Measurements from ENCODE around the gene RAB20. TPM values are rescaled to one million over a fixed set of nuclear protein-coding genes. Genes with fewer than 3 reads are reported as not detected.

Gene RAB20
- total and polyA plus RNA-seq, 2 donors (not counting 1 experiment from before 2014, with no cell fraction given) = 2.4 to 4.6 TPM

DNA sequence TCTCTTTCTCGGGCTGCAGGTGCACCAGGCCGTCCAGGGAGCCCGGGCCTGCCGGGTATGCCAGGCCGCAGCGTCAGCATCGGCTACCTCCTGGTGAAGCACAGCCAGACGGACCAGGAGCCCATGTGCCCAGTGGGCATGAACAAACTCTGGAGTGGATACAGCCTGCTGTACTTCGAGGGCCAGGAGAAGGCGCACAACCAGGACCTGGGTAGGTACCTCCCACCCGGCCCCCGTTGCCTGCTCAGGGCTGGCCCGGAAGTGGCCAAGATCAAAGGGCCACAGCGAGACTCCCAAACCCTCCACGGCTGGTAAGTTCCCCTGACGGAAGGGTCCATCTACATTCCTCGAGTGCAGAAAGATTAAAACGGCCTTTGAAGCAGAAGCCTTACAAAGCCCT is 55.1 kb downstream of the RAB20 start:
- no peak for DNase-seq
- Mint-ChIP-seq H3K4me3 (no peak overlapping the region), H3K9me3 (ENCODE audit: insufficient read depth) (no peaks in the 10 kb centered on the region), H3K4me1 (peaks cover 4% of the 10 kb centered on the region), H3K27me3 (peaks cover 9% of the 10 kb centered on the region), H3K27ac (no peak overlapping the region)
- Histone ChIP-seq H3K79me2 (ENCODE audit: control insufficient read depth, insufficient read depth, low read length) (no peaks in the 10 kb centered on the region), H3K9ac (ENCODE audit: low read length) (no peak overlapping the region), H3K4me3 (ENCODE audit: control extremely low read depth in 1 of 5, extremely low read depth in 1 of 5, insufficient read depth in 1 of 5, low read depth in 2 of 5, low read length in 4 of 5) (no peak overlapping the region), H3K9me3 (ENCODE audit: control extremely low read depth in 1 of 3, control insufficient read depth in 2 of 3, insufficient read depth in 1 of 3, low read length in 2 of 3) (no peaks in the 10 kb centered on the region), H3K36me3 (replicated peaks in 1 of 2; ENCODE audit: control extremely low read depth in 1 of 2, control insufficient read depth in 1 of 2, extremely low read depth in 1 of 2, insufficient read depth in 2 of 2, low read length in 1 of 2) (no peaks in the 10 kb centered on the region), H2AFZ (ENCODE audit: insufficient read depth, low read depth, low read length, poor library complexity, severe bottlenecking) (no peak overlapping the region), H3K4me1 (ENCODE audit: control insufficient read depth in 2 of 2, insufficient read depth in 2 of 2, low read length in 2 of 2) (no peaks in the 10 kb centered on the region), H3K4me2 (replicated peaks; ENCODE audit: low read depth, low read length, poor library complexity, severe bottlenecking) (no peak overlapping the region), H4K20me1 (ENCODE audit: control insufficient read depth, insufficient read depth, low read length, poor library complexity, severe bottlenecking) (no peaks in the 10 kb centered on the region), H3K27ac (ENCODE audit: low read length in 2 of 2) (no peak overlapping the region), H3K27me3 (replicated peaks in 1 of 4; ENCODE audit: control extremely low read depth in 1 of 4, control insufficient read depth in 3 of 4, insufficient read depth in 4 of 4, low read length in 3 of 4) (no peaks in the 10 kb centered on the region)
- 96% methylated on average over 18 of the region's 18 CpGs for WGBS (ENCODE audit: insufficient coverage)
- TF ChIP-seq, protein P1, sequence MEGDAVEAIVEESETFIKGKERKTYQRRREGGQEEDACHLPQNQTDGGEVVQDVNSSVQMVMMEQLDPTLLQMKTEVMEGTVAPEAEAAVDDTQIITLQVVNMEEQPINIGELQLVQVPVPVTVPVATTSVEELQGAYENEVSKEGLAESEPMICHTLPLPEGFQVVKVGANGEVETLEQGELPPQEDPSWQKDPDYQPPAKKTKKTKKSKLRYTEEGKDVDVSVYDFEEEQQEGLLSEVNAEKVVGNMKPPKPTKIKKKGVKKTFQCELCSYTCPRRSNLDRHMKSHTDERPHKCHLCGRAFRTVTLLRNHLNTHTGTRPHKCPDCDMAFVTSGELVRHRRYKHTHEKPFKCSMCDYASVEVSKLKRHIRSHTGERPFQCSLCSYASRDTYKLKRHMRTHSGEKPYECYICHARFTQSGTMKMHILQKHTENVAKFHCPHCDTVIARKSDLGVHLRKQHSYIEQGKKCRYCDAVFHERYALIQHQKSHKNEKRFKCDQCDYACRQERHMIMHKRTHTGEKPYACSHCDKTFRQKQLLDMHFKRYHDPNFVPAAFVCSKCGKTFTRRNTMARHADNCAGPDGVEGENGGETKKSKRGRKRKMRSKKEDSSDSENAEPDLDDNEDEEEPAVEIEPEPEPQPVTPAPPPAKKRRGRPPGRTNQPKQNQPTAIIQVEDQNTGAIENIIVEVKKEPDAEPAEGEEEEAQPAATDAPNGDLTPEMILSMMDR (IDR thresholded peaks at IDR 0.05) = no peak
- CTCF ChIA-PET = no interaction called here
- no peak for ATAC-seq (ENCODE audit: low read depth)
- intact Hi-C loops (cut with micrococcal nuclease) = no loop called here
- POLR2A ChIA-PET = no interaction called here

DNA sequence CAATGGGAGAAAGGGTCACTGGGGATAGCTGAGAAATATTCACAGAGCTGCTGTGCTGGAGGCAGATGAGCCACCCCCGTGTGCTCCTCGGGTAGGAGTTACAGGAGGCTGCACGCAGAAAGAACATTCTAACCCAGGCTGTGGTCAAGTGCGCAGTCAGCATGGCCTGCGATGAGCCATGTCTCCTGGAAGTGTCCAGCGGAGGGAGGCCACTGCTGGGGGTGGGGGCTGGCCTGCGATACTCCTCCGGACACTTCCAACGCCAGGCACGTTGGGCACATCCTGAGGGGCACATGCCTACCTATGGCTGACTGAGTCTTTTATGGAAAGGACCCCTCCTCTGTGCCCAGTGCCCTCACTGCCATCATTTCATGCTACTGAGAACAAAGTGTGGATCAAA is 55.9 kb downstream of the RAB20 start:
- no peak overlapping the region for H3K9ac ChIP-seq (ENCODE audit: low read length)
- TF ChIP-seq, protein P1 (IDR thresholded peaks at IDR 0.05) = no peak
- no peak for TF ChIP-seq EZH2 (IDR thresholded peaks at IDR 0.05; ENCODE audit: borderline replicate concordance, insufficient read depth, low read depth, low read length, poor library complexity, severe bottlenecking)
- peaks cover 4% of the 10 kb centered on the region for H3K4me1 Mint-ChIP-seq

More for the DNA sequence above, 55.9 kb downstream of the RAB20 start:
- Histone ChIP-seq H4K20me1 (ENCODE audit: control insufficient read depth, insufficient read depth, low read length, poor library complexity, severe bottlenecking) (no peaks in the 10 kb centered on the region), H3K9me3 (ENCODE audit: control extremely low read depth in 1 of 3, control insufficient read depth in 2 of 3, insufficient read depth in 1 of 3, low read length in 2 of 3) (peaks cover 0 to 6% (median 1%) of the 10 kb centered on the region in 3 donors), H3K36me3 (replicated peaks in 1 of 2; ENCODE audit: control extremely low read depth in 1 of 2, control insufficient read depth in 1 of 2, extremely low read depth in 1 of 2, insufficient read depth in 2 of 2, low read length in 1 of 2) (no peaks in the 10 kb centered on the region), H3K4me1 (ENCODE audit: control insufficient read depth in 2 of 2, insufficient read depth in 2 of 2, low read length in 2 of 2) (no peaks in the 10 kb centered on the region), H3K79me2 (ENCODE audit: control insufficient read depth, insufficient read depth, low read length) (no peaks in the 10 kb centered on the region), H3K4me2 (replicated peaks; ENCODE audit: low read depth, low read length, poor library complexity, severe bottlenecking) (no peak overlapping the region), H2AFZ (ENCODE audit: insufficient read depth, low read depth, low read length, poor library complexity, severe bottlenecking) (no peak overlapping the region), H3K4me3 (ENCODE audit: control extremely low read depth in 1 of 5, extremely low read depth in 1 of 5, insufficient read depth in 1 of 5, low read depth in 2 of 5, low read length in 4 of 5) (no peak overlapping the region), H3K27me3 (replicated peaks in 1 of 4; ENCODE audit: control extremely low read depth in 1 of 4, control insufficient read depth in 3 of 4, insufficient read depth in 4 of 4, low read length in 3 of 4) (no peaks in the 10 kb centered on the region), H3K27ac (ENCODE audit: low read length in 2 of 2) (no peak overlapping the region)
- peaks cover 14% of the 10 kb centered on the region for H3K27me3 Mint-ChIP-seq
- 92% methylated on average over 10 of the region's 10 CpGs for WGBS (ENCODE audit: insufficient coverage)
- no peak overlapping the region for H3K27ac Mint-ChIP-seq
- ChIA-PET POLR2A (no interaction called here), CTCF (no interaction called here)
- no peak for DNase-seq
- peaks cover 3% of the 10 kb centered on the region for H3K9me3 Mint-ChIP-seq (ENCODE audit: insufficient read depth)
- intact Hi-C loops (cut with micrococcal nuclease) = no loop called here
- no peak for ATAC-seq (ENCODE audit: low read depth)
- H3K4me3 Mint-ChIP-seq = no peak overlapping the region
